ENCODE data around the gene TM4SF5. TPM values are rescaled to one million over a fixed set of nuclear protein-coding genes. Genes with fewer than 3 reads are reported as not detected.
"Not testable (repeated sequence)": the region's sequence is repeated elsewhere in the genome, so short reads cannot be mapped to it uniquely, and the experiment has no call there.

The TM4SF5 gene
- total and polyA plus RNA-seq, 10 of the 15 experiments (the other 5 are each of a cell fraction or from before 2014, with no cell fraction given), result 0.40 TPM; not detected in 9

DNA sequence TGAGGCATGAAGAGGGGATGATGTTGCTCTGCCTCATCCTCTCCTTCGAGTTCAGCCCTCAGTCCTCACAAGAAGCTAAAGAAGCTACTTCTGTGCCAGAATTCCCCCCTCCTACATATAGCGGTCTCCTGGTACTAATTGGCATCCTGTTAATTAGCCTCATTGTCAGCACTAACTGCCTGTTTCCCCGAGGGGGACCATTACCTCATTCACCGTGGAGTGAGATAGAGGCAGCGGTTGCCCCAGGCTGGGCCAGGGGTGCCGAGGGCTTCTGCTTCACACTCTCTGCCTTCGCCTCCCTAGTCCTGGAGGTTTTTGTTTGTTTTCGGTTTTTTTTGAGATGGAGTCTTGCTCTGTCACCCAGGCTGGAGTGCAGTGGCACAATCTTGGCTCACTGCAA, 55.7 kb downstream of the TM4SF5 start:
- Histone ChIP-seq H3K27me3 (replicated peaks in 1 of 2; ENCODE audit: control insufficient read depth in 2 of 2, insufficient read depth in 2 of 2, low read length in 1 of 2) (no peaks in the 10 kb centered on the region), H3K9ac (ENCODE audit: control insufficient read depth, insufficient read depth, low read length) (no peak overlapping the region), H3K36me3 (ENCODE audit: control insufficient read depth in 2 of 2, insufficient read depth in 2 of 2, low read length in 1 of 2) (no peaks in the 10 kb centered on the region), H3K4me3 (no peak overlapping the region), H3K4me2 (ENCODE audit: control insufficient read depth, insufficient read depth) (no peak overlapping the region), H2AFZ (ENCODE audit: control insufficient read depth, low read depth, low read length) (no peak overlapping the region), H3K27ac (ENCODE audit: control insufficient read depth, insufficient read depth) (no peak overlapping the region), H3K4me1 (ENCODE audit: control insufficient read depth, insufficient read depth, low read length) (no peaks in the 10 kb centered on the region), H3K9me3 (replicated peaks; ENCODE audit: control insufficient read depth, insufficient read depth, low read length) (no peaks in the 10 kb centered on the region), H4K20me1 (ENCODE audit: control insufficient read depth, insufficient read depth) (no peaks in the 10 kb centered on the region), H3K79me2 (ENCODE audit: control insufficient read depth, insufficient read depth, low read length) (no peaks in the 10 kb centered on the region)
- no peak for DNase-seq (ENCODE audit: low read depth, low spot score)
- ChIA-PET SMC1A (ENCODE audit: uncharacterized antibody, unreplicated experiment) (no interaction called here), POLR2A (interaction anchor here (0.6 kb wide), 1 partner anchor 270 kb away, joined by 5 read pairs; no protein-coding TSS in a partner anchor), RAD21 (ENCODE audit: unreplicated experiment) (no interaction called here), CTCF (interaction anchor here (0.7 kb wide), 1 partner anchor 76 kb away, joined by 3 read pairs; no protein-coding TSS in a partner anchor)
- BruUV-seq (replicated peaks), result no TSS peak
- TF ChIP-seq RBBP5 (conservative IDR thresholded peaks at IDR 0.05) (no peak), ZBTB33 (IDR thresholded peaks at IDR 0.05) (0 out of 2 replicates have a peak, but pooled peaks have one; percentile 18)
- ATAC-seq, result no peak
- intact Hi-C loops (cut with micrococcal nuclease; ENCODE audit: unreplicated experiment) (no loop called here), in situ Hi-C loops (cut with MboI) (no loop called here)
- FAIRE-seq, result no peak
- WGBS (ENCODE audit: insufficient coverage, insufficient replicate concordance, low lambda C conversion rate, missing lambda C conversion rate), result 56% methylated on average over 8 of the region's 8 CpGs

GRCh38 chr17:4832829-4833177, 61.1 kb downstream of the TM4SF5 start:
- RAD21 ChIA-PET (ENCODE audit: unreplicated experiment), result interaction anchor here (1.8 kb wide), 1 partner anchor 123 kb away, joined by 5 read pairs; the partner anchor contains the start of gene ARRB2
- POLR2A ChIA-PET; H3K36me3 ChIP-seq (ENCODE audit: control insufficient read depth in 2 of 2, insufficient read depth in 2 of 2, low read length in 1 of 2); H4K20me1 ChIP-seq (ENCODE audit: control insufficient read depth, insufficient read depth); SMC1A ChIA-PET (ENCODE audit: uncharacterized antibody, unreplicated experiment); in situ Hi-C loops (cut with MboI); H3K27me3 ChIP-seq (replicated peaks in 1 of 2; ENCODE audit: control insufficient read depth in 2 of 2, insufficient read depth in 2 of 2, low read length in 1 of 2); intact Hi-C loops (cut with micrococcal nuclease; ENCODE audit: unreplicated experiment); H3K9me3 ChIP-seq (replicated peaks; ENCODE audit: control insufficient read depth, insufficient read depth, low read length); BruUV-seq (replicated peaks); CTCF ChIA-PET; DNase-seq (ENCODE audit: low read depth, low spot score); FAIRE-seq: not testable (repeated sequence)
- Histone ChIP-seq H3K27ac (ENCODE audit: control insufficient read depth, insufficient read depth) (peak overlapping the region; percentile 76), H3K4me3 (peak overlapping the region; percentile 56; the same call in 1 of the 2 replicates), H3K79me2 (ENCODE audit: control insufficient read depth, insufficient read depth, low read length) (peaks cover 33% of the 10 kb centered on the region), H3K4me1 (ENCODE audit: control insufficient read depth, insufficient read depth, low read length) (peaks cover 23% of the 10 kb centered on the region), H3K4me2 (ENCODE audit: control insufficient read depth, insufficient read depth) (peak overlapping the region; percentile 68; the same call in 1 of the 2 replicates), H2AFZ (ENCODE audit: control insufficient read depth, low read depth, low read length) (peak overlapping the region; percentile 95), H3K9ac (ENCODE audit: control insufficient read depth, insufficient read depth, low read length) (peak overlapping the region; percentile 65)
- WGBS (ENCODE audit: insufficient coverage, insufficient replicate concordance, low lambda C conversion rate, missing lambda C conversion rate), result 3% methylated on average over 10 of the region's 17 CpGs
- ATAC-seq, result peak; percentile 29
- TF ChIP-seq RELA (IDR thresholded peaks at IDR 0.05; ENCODE audit: borderline replicate concordance, partially characterized antibody) (peak; percentile 33), ATF7 (IDR thresholded peaks at IDR 0.05; ENCODE audit: low read depth) (peak; percentile 65), BMI1 (IDR thresholded peaks at IDR 0.05; ENCODE audit: borderline replicate concordance) (peak; percentile 96), NBN (IDR thresholded peaks at IDR 0.05) (0 out of 2 replicates have a peak, but pooled peaks have one; percentile 41), KLF5 (IDR thresholded peaks at IDR 0.05; ENCODE audit: partially characterized antibody) (peak; percentile 67), MLLT1 (IDR thresholded peaks at IDR 0.05) (peak; percentile 75; the same call in 1 of the 2 replicates), PKNOX1 (IDR thresholded peaks at IDR 0.05) (peak; percentile 92), STAT1 (conservative IDR thresholded peaks at IDR 0.05) (peak; percentile 65; the same call in 1 of the 2 replicates)
- TF ChIP-seq, protein P1, sequence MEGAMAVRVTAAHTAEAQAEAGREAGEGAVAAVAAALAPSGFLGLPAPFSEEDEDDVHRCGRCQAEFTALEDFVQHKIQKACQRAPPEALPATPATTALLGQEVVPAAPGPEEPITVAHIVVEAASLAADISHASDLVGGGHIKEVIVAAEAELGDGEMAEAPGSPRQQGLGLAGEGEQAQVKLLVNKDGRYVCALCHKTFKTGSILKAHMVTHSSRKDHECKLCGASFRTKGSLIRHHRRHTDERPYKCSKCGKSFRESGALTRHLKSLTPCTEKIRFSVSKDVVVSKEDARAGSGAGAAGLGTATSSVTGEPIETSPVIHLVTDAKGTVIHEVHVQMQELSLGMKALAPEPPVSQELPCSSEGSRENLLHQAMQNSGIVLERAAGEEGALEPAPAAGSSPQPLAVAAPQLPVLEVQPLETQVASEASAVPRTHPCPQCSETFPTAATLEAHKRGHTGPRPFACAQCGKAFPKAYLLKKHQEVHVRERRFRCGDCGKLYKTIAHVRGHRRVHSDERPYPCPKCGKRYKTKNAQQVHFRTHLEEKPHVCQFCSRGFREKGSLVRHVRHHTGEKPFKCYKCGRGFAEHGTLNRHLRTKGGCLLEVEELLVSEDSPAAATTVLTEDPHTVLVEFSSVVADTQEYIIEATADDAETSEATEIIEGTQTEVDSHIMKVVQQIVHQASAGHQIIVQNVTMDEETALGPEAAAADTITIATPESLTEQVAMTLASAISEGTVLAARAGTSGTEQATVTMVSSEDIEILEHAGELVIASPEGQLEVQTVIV (IDR thresholded peaks at IDR 0.05; ENCODE audit: borderline replicate concordance, partially characterized antibody), result peak; percentile 38

Data from GM12878 (cell line).